Measurements from ENCODE around the gene CD58. TPM values are rescaled to one million over a fixed set of nuclear protein-coding genes. Genes with fewer than 3 reads are reported as not detected.

The CD58 gene
- polyA plus RNA-seq, 1 of the 3 experiments (the other 2 are of a cell fraction): 18.1 TPM

GRCh38 chr1:116503546-116504307 is 67.1 kb downstream of the CD58 start:
- Histone ChIP-seq H3K27me3 (ENCODE audit: insufficient read depth) (no peaks in the 10 kb centered on the region), H3K79me2 (ENCODE audit: insufficient read depth) (no peaks in the 10 kb centered on the region), H3K36me3 (replicated peaks in 1 of 2; ENCODE audit: control insufficient read depth in 1 of 2, insufficient read depth in 2 of 2, low read length in 1 of 2) (no peaks in the 10 kb centered on the region), H3K4me1 (ENCODE audit: control insufficient read depth in 1 of 2, insufficient read depth in 2 of 2, low read depth in 1 of 2, low read length in 1 of 2) (peaks cover 3 to 25% of the 10 kb centered on the region in 2 experiments; a peak in 2 of 4 replicates), H3F3A (replicated peaks; ENCODE audit: insufficient read depth) (peaks cover 11% of the 10 kb centered on the region), H3K9me2 (no peaks in the 10 kb centered on the region), H2AFZ (ENCODE audit: low read depth) (no peak overlapping the region), H4K20me1 (ENCODE audit: insufficient read depth) (no peaks in the 10 kb centered on the region), H3K4me2 (no peak overlapping the region), H3K9me3 (no peaks in the 10 kb centered on the region), H3K27ac (ENCODE audit: low read depth in 2 of 2, low read length in 1 of 2) (peak overlapping the region in 1 of 2 experiments; percentile 50; a peak in 1 of 4 replicates), H3K4me3 (ENCODE audit: low read depth in 2 of 2, low read length in 1 of 2) (no peak overlapping the region), H3K9ac (no peak overlapping the region)
- WGBS (ENCODE audit: low lambda C conversion rate): 100% methylated on average over 3 of the region's 7 CpGs
- ChIA-PET CTCF (interaction anchor here (1.4 to 29.6 kb wide), 3 partner anchors 12 to 357 kb away, joined by 3 to 1099 read pairs (median 237); no protein-coding TSS in a partner anchor), POLR2A (no interaction called here)
- TF ChIP-seq NRF1 (IDR thresholded peaks at IDR 0.05; ENCODE audit: low read depth, low read length) (no peak), MXI1 (IDR thresholded peaks at IDR 0.05; ENCODE audit: low read depth, low read length) (no peak), FOXJ3 (CRISPR knock-in tag; IDR thresholded peaks at IDR 0.05) (no peak)
- DNase-seq: no peak

GRCh38 chr1:116502671-116503314 is 68.0 kb downstream of the CD58 start:
- POLR2A ChIA-PET: no interaction called here
- H3K36me3 ChIP-seq (replicated peaks in 1 of 2; ENCODE audit: control insufficient read depth in 1 of 2, insufficient read depth in 2 of 2, low read length in 1 of 2): no peaks in the 10 kb centered on the region
- no peak for DNase-seq
- peaks cover 4 to 25% of the 10 kb centered on the region in 2 experiments; a peak in 2 of 4 replicates for H3K4me1 ChIP-seq (ENCODE audit: control insufficient read depth in 1 of 2, insufficient read depth in 2 of 2, low read depth in 1 of 2, low read length in 1 of 2)
- no peaks in the 10 kb centered on the region for H3K9me2 ChIP-seq
- H3K9me3 ChIP-seq: no peaks in the 10 kb centered on the region
- H3K27me3 ChIP-seq (ENCODE audit: insufficient read depth): no peaks in the 10 kb centered on the region
- peaks cover 2% of the 10 kb centered on the region for H3F3A ChIP-seq (replicated peaks; ENCODE audit: insufficient read depth)
- CTCF ChIA-PET: interaction anchor here (11.8 to 29.6 kb wide), 2 partner anchors 17 to 356 kb away, joined by 237 to 1099 read pairs; no protein-coding TSS in a partner anchor
- no peaks in the 10 kb centered on the region for H4K20me1 ChIP-seq (ENCODE audit: insufficient read depth)
- no peak for TF ChIP-seq RFX5 (IDR thresholded peaks at IDR 0.05; ENCODE audit: low read length)
- no peak for TF ChIP-seq RXRA (IDR thresholded peaks at IDR 0.05; ENCODE audit: borderline replicate concordance, low read depth)
- no peak overlapping the region for H3K27ac ChIP-seq (ENCODE audit: low read depth in 2 of 2, low read length in 1 of 2)
- H3K4me3 ChIP-seq (ENCODE audit: low read depth in 2 of 2, low read length in 1 of 2): no peak overlapping the region
- 65% methylated on average over 5 of the region's 5 CpGs for WGBS (ENCODE audit: low lambda C conversion rate)
- no peak overlapping the region for H2AFZ ChIP-seq (ENCODE audit: low read depth)
- no peak overlapping the region for H3K4me2 ChIP-seq
- H3K79me2 ChIP-seq (ENCODE audit: insufficient read depth): no peaks in the 10 kb centered on the region
- no peak overlapping the region for H3K9ac ChIP-seq

GRCh38 chr1:116501870-116502244 is 69.0 kb downstream of the CD58 start:
- no peak for TF ChIP-seq SMC3 (IDR thresholded peaks at IDR 0.05; ENCODE audit: low read depth, low read length)
- no peak for TF ChIP-seq FOSL2 (IDR thresholded peaks at IDR 0.05; ENCODE audit: borderline replicate concordance, low read depth)
- TF ChIP-seq RCOR1 (IDR thresholded peaks at IDR 0.05; ENCODE audit: low read length): no peak
- TF ChIP-seq REST (IDR thresholded peaks at IDR 0.05; ENCODE audit: low read depth, low read length): no peak
- no peak for TF ChIP-seq ZBTB33 (IDR thresholded peaks at IDR 0.05; ENCODE audit: borderline replicate concordance, low read depth)
- TF ChIP-seq SIN3A (IDR thresholded peaks at IDR 0.05; ENCODE audit: borderline replicate concordance, low read depth, low read length): no peak
- TF ChIP-seq FOXJ3 (CRISPR knock-in tag; IDR thresholded peaks at IDR 0.05): no peak
- TF ChIP-seq USF1 (IDR thresholded peaks at IDR 0.05; ENCODE audit: borderline replicate concordance, low read depth): no peak
- POLR2A ChIA-PET: no interaction called here

More at GRCh38 chr1:116501870-116502244, 69.0 kb downstream of the CD58 start:
- no peaks in the 10 kb centered on the region for H3K9me2 ChIP-seq
- no peak overlapping the region for H3K9ac ChIP-seq
- 90% methylated on average over 2 of the region's 2 CpGs for WGBS (ENCODE audit: low lambda C conversion rate)
- no peaks in the 10 kb centered on the region for H3K27me3 ChIP-seq (ENCODE audit: insufficient read depth)
- H3F3A ChIP-seq (replicated peaks; ENCODE audit: insufficient read depth): no peaks in the 10 kb centered on the region
- no peak overlapping the region for H3K4me2 ChIP-seq
- no peak overlapping the region for H3K4me3 ChIP-seq (ENCODE audit: low read depth in 2 of 2, low read length in 1 of 2)
- no peak overlapping the region for H2AFZ ChIP-seq (ENCODE audit: low read depth)
- CTCF ChIA-PET: interaction anchor here (1.5 to 29.6 kb wide), 3 partner anchors 16 to 368 kb away, joined by 3 to 1099 read pairs (median 237); no protein-coding TSS in a partner anchor
- no peak overlapping the region for H3K27ac ChIP-seq (ENCODE audit: low read depth in 2 of 2, low read length in 1 of 2)
- no peaks in the 10 kb centered on the region for H3K9me3 ChIP-seq
- peaks cover 4 to 26% of the 10 kb centered on the region in 2 experiments; a peak in 2 of 4 replicates for H3K4me1 ChIP-seq (ENCODE audit: control insufficient read depth in 1 of 2, insufficient read depth in 2 of 2, low read depth in 1 of 2, low read length in 1 of 2)
- no peaks in the 10 kb centered on the region for H4K20me1 ChIP-seq (ENCODE audit: insufficient read depth)
- no peaks in the 10 kb centered on the region for H3K36me3 ChIP-seq (replicated peaks in 1 of 2; ENCODE audit: control insufficient read depth in 1 of 2, insufficient read depth in 2 of 2, low read length in 1 of 2)
- no peaks in the 10 kb centered on the region for H3K79me2 ChIP-seq (ENCODE audit: insufficient read depth)
- DNase-seq: no peak
